ENCODE data around the gene FBL.
A peak's percentile ranks its signal among the peaks of the same experiment; 100 is the strongest.

FBL gene

GRCh38 chr19:39830406-39830805 is 15.8 kb downstream of the FBL start:
- TF ChIP-seq, protein P1, sequence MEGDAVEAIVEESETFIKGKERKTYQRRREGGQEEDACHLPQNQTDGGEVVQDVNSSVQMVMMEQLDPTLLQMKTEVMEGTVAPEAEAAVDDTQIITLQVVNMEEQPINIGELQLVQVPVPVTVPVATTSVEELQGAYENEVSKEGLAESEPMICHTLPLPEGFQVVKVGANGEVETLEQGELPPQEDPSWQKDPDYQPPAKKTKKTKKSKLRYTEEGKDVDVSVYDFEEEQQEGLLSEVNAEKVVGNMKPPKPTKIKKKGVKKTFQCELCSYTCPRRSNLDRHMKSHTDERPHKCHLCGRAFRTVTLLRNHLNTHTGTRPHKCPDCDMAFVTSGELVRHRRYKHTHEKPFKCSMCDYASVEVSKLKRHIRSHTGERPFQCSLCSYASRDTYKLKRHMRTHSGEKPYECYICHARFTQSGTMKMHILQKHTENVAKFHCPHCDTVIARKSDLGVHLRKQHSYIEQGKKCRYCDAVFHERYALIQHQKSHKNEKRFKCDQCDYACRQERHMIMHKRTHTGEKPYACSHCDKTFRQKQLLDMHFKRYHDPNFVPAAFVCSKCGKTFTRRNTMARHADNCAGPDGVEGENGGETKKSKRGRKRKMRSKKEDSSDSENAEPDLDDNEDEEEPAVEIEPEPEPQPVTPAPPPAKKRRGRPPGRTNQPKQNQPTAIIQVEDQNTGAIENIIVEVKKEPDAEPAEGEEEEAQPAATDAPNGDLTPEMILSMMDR (IDR thresholded peaks at IDR 0.05; ENCODE audit: low read depth, low read length): no peak
- H3K9me3 ChIP-seq (ENCODE audit: severe bottlenecking): no peaks in the 10 kb centered on the region
- H3K27ac ChIP-seq: no peak overlapping the region
- H3K27me3 ChIP-seq (ENCODE audit: insufficient read depth, low read depth, severe bottlenecking): no peaks in the 10 kb centered on the region
- H3K36me3 ChIP-seq: peaks cover 76% of the 10 kb centered on the region
- H3K4me3 ChIP-seq (ENCODE audit: low read depth, low read length): no peak overlapping the region
- no peak for DNase-seq

DNA sequence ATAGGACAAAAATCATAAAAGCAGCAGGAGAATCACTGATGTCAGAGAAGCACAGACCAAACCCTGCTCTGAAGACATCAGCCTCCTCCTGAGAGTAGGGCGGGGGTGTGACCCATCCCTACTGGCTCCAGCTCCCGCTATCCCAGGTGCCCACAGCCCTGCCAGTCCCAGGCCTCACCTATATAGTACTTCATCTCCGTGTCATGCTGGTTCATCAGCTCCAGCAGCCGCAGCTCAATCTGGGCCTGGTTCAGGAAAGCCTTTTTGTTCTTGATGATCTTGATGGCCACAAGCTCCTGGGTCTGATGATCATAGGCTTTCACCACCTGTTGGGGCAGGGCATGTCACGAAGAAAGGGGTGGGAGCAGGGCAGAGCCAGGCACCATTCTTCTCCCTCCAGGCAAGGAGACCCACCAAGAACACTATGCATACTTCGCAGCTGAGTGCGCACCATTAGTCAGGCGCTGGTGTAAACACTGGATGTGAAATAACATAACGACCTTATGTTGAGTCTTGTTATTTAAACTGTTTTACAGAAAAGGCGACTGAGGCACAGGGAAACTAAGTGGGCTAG is 16.4 kb downstream of the FBL start:
- peaks cover 71% of the 10 kb centered on the region for H3K36me3 ChIP-seq
- TF ChIP-seq, protein P1 (IDR thresholded peaks at IDR 0.05; ENCODE audit: low read depth, low read length): no peak

GRCh38 chr19:39828654-39829032 is 17.5 kb downstream of the FBL start:
- TF ChIP-seq, protein P1 (IDR thresholded peaks at IDR 0.05; ENCODE audit: low read depth, low read length): no peak
- Histone ChIP-seq H3K4me3 (ENCODE audit: low read depth, low read length) (no peak overlapping the region), H3K27me3 (ENCODE audit: insufficient read depth, low read depth, severe bottlenecking) (no peaks in the 10 kb centered on the region), H3K36me3 (peaks cover 64% of the 10 kb centered on the region), H3K9me3 (ENCODE audit: severe bottlenecking) (no peaks in the 10 kb centered on the region), H3K27ac (no peak overlapping the region; the same call in 1 of the 2 replicates)
- no peak for DNase-seq

More for the DNA sequence above, 16.4 kb downstream of the FBL start:
- DNase-seq: no peak
- no peaks in the 10 kb centered on the region for H3K27me3 ChIP-seq (ENCODE audit: insufficient read depth, low read depth, severe bottlenecking)
- H3K9me3 ChIP-seq (ENCODE audit: severe bottlenecking): no peaks in the 10 kb centered on the region
- H3K4me3 ChIP-seq (ENCODE audit: low read depth, low read length): no peak overlapping the region
- H3K27ac ChIP-seq: no peak overlapping the region

DNA sequence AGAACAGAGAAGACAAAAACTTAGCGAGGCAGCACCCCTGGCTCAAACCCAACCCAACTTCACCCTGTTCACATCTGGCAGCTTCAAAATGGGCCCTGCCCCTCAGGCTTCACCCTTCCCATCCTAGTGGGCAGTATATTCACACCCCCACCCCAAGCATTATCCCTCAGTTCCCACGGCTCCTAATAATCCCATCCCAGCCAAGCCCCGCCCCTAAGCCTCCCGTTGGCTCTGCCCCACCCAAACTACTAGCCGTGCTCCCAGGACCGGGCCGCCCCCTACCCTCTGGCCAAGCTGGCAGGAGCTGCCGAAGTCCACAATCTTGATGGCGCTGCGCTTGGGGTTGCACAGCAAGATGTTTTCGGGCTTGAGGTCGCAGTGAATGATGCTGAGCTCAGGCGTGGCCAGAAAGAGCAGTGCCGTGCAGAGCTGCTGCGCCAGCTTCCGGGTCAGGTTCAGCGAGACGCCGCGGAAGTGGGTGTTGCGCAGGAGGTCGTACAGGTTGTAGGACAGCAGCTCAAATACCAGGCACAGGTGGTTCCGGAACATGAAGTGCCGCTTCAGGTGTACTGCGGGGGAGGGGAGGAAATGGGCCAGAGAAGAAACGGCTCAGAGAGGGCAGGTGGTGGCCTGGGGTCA is 18.0 kb downstream of the FBL start:
- no peaks in the 10 kb centered on the region for H3K9me3 ChIP-seq (ENCODE audit: severe bottlenecking)
- peaks cover 64% of the 10 kb centered on the region for H3K36me3 ChIP-seq
- H3K27me3 ChIP-seq (ENCODE audit: insufficient read depth, low read depth, severe bottlenecking): no peaks in the 10 kb centered on the region
- TF ChIP-seq, protein P1 (IDR thresholded peaks at IDR 0.05; ENCODE audit: low read depth, low read length): no peak
- H3K27ac ChIP-seq: peak overlapping the region; percentile 20; the same call in 1 of the 2 replicates
- H3K4me3 ChIP-seq (ENCODE audit: low read depth, low read length): no peak overlapping the region
- DNase-seq: no peak

- Histone ChIP-seq H3K36me3 (peaks cover 64% of the 10 kb centered on the region), H3K9me3 (ENCODE audit: severe bottlenecking) (no peaks in the 10 kb centered on the region), H3K27ac (no peak overlapping the region), H3K27me3 (ENCODE audit: insufficient read depth, low read depth, severe bottlenecking) (no peaks in the 10 kb centered on the region), H3K4me3 (ENCODE audit: low read depth, low read length) (no peak overlapping the region)
- DNase-seq: no peak
- TF ChIP-seq, protein P1 (IDR thresholded peaks at IDR 0.05; ENCODE audit: low read depth, low read length): no peak
Observed at GRCh38 chr19:39827216-39827615, 19.0 kb downstream of the FBL start.
